HG03571 (cell line): ENCODE results near the gene DAZAP1.

Experiments used
- ATAC-seq: cut with Tn5 transposase; IDR thresholded peaks from one replicate; pipeline ENCODE4 v1.9.1; 2021; ENCODE audit not compliant: unreplicated experiment

Gene DAZAP1

DNA sequence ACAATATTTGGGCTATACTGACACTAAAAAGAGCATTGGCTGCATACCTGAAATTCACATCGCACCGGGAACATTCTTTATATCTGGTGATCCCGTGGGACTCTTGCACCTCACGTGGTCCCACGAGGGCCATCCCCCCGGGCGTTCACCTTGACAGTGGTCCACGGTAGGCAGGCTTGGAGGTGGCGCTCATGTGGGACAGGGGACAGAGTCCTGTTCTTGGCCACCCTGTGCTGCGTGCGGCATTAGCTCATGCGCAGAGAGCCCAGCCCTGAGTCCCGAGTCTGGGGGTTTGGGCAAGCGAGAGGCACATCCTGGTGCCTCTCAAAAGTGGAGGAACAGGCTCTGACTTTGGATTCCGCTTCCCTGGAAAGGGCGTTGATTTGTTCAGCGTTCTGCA is 13.5 kb upstream of the DAZAP1 start:
- no peak for ATAC-seq

DNA sequence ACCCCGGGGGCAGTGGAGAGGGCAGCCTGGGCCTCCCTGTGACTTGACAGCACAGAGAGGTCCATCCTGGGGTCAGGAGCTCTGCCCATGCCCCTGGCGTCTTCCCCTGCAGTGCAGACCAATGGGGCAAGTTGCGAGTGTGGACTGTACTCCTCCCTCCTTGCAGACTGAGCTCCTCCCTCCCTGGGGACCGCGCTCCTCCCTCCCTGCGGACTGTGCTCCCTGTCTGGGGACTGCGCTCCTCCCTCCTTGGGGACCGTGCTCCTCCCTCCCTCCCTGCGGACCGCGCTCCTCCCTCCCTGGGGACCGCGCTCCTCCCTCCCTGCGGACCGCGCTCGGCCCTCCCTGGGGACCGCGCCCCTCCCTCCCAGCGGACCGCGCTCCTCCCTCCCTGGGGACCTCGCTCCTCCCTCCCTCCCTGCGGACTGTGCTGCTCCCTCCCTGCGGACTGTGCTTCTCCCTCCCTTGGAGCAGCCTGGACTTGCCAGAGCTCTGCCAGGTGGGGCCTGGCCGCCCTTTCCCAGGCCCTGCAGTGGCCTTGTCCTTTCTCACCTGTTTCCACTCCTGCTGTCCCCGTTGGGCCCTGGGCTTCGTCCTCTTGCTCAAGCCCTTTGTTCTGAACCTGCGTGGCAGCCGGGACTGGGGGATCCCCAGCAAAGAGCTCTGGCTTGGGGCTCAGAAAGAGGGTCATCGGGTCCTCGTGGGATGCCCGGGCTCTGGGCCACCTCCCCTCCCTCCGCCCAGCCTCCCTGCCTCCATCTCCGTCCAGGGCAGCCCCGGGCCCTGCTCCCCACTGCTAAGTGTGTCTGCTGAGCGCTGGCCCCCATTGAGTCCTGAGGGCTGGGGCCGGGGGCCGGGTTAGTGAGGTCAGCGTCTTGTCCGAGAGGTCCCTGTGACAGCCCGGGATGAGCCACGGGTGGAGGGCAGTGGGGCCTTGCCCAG is 12.9 kb upstream of the DAZAP1 start:
- ATAC-seq, result no peak

- no peak for ATAC-seq
Measured at GRCh38 chr19:1395194-1396018, 12.0 kb upstream of the DAZAP1 start.

- no peak for ATAC-seq
Measured at GRCh38 chr19:1396019-1396767, 11.2 kb upstream of the DAZAP1 start.

DNA sequence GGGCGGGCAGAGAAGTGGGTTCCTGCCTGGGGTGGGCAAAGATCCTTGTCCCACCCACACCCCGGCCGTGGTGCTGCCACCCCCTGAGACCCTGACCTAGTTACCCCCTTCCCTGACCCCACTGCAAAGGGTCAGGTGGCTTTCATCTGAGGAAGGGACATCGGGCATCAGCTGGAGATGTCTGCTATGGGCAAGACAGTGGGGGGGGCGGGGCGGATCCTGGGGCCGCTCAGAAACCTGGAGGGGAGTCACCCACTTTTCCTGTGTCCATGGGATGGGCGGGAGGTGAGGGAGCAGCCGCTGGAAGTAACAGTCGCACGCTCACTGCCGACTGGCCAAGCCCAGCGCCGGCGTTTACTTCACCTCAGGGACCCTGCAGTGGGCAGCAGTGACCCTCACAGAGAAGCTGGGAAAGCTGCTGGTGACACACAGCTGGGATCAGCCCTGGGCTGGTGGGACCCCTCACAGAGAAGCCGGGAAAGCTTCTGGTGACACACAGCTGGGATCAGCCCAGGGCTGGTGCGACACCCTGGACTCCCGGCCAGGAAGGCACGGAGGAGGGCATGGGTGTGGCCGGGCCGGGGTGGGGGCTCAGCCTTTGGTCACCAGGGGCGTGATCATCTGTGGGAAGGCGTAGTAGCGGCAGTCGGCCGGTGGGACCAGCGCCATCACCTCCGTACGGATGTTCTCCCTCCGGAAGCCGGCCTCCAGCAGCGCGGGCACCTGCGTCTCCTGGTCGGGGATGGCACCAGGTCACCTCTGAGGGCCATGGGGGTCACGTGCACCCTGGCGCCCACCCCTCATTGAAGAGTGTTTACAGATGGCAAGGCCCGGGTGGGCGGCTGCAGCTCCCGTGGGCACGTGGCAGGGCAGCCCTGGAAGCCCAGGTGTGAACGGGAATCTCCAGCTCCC is 10.4 kb upstream of the DAZAP1 start:
- ATAC-seq, result no peak

DNA sequence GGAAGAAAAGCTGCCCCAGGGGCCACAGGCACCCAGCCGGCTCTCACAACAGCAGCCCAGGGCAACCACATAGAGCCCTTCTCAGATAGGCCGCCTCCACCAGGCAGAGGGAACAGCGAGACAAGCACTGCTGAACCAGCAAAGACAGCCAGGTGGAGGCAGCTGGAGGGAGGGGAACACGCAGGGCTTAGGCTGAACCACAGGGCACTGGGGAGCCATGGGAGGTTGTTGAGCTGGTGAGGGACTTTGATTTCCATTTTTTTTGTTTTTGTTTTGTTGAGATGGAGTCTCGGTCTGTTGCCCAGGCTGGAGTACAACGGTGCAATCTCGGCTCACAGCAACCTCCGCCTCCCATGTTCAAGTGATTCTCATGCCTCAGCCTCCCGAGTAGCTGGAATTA is 9.5 kb upstream of the DAZAP1 start:
- no peak for ATAC-seq

DNA sequence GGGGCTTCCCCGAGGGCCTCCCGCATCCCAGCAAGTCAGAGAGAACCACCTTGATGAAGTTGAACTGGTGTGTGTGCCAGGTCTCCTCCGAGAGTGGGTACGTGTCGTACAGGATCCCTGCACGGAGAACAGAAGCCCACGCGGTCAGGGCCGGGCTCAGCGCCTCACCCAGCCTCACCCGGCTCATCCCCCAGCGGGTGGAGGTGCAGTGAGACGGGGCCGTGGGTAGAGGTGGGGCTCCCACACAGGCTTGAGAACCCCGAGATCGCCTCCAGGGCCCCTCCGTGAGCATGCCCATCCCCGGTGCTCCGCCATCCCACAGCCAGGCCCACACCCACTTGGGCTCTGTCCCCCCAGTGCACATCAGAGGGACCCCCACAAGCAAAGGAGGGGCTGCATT is 8.3 kb upstream of the DAZAP1 start:
- no peak for ATAC-seq

DNA sequence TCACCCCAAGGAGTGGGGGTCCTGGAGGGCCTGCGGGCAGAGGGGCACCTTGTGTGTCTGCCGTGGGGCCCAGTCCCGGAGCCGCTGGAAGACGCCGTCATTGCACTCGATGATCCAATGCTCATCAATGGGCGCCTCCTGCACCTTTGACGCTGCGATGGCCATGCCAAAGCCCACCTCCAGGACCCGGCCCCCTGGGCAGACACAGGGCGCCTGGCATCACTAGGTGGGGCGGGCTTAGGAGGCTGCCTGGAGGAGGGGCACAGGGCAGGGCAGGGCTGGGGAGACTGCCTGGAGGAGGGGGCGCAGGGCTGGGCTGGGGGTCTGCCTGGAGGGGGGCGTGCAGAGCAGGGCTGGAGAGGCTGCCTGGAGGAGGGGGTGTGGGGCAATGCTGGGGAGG is 7.6 kb upstream of the DAZAP1 start:
- ATAC-seq, result no peak

DNA sequence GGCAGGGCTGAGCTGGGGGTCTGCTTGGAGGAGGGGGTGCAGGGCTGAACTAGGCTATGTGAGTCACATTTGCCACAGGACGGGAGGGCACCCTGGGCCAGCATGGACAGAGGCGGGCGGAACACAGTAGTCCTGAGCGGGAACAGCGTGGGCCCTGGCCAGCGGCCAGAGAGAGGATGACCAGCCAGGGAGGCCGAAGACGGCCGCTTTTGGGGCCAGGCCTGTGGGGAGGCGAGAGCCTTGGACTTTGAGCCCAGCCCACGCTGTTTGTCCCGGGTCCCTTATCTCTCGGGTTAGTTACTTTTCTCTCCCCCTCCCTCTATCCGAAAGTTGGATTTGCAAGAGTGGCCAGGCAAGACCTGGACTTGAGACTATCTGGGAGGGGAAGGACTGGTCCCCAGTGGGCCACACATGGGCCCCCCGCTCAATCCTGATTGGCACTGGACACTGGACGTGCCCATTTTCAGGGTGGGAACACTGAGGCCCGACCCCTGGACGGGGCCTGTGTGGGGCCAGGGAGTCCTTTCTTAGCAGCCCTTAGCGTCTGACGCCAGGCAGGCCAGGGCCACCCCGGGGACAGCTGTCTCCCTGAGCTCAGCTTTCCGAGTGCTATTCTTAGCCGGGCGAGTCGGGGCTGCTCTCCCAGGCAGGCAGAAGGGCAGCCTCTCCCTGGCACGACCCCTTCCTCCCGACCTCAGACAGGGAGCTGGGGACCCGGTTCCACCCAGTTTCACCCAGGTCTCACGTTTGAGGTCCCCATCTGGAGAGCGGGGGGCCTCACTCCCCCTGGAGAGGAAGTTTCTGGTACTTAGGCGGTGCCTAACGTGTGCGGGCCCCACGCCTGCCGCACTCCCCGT is 6.9 kb upstream of the DAZAP1 start:
- no peak for ATAC-seq

- no peak for ATAC-seq
Measured at GRCh38 chr19:1401138-1401888, 6.1 kb upstream of the DAZAP1 start, which contains the start of gene GAMT. GAMT (minus strand) TSS chr19:1401542; CDS start chr19:1401476, 66 bp downstream.

DNA sequence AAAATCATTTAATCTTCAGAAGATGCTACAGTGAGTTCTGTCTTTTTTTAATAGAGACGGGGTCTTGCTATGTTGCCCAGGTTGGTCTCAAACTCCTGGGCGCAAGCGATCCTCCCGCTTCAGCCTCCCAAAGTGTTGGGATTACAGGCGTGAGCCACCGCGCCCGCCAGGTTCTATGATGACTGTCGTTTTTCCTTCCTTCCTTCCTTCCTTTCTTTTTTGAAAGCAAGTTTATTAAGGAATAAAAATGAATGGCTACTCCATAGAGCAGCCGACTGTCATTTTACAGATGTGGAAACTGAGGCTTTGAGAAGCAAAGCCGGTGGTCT is 5.5 kb upstream of the DAZAP1 start:
- ATAC-seq, result no peak

GRCh38 chr19:1402411-1403070 is 4.8 kb upstream of the DAZAP1 start:
- ATAC-seq, result no peak

DNA sequence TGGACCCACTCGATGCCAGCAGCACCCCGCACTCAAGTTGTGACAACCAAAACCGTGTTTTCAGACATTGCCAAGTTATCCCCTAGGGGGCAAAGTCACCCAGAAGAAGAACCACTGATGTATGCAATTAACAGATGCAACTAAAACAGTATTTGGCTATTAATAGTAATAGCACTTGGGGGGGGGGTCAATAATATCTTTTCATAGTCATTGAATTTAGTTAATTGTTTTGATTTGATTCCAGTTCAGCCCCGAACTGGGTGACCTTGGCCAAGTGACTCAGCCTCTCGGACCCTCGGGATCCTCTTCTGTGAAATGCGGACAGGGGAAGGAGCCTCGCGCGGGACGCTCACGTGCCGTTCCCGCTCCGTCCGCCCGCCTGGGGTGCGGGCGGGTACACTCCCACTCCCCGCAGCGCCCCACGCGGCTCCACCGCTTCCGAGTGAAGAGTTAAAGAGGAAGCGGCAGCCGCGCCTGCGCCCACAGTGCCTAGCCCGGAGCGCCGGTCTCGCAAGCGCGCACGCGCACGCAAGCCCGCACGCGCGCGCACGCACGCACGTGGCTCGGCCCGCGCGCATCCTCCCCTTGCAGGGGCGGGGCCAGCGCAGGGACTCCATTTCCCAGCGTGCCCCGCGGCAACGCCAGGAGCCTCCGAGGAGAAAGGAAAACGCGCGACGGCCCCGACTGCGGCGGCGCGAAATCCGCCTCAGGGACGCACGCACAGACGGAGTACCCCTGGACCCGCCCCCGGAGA is 435 bp upstream of the DAZAP1 start:
- peak; percentile 57 for ATAC-seq

- no peak for ATAC-seq
Measured at GRCh38 chr19:1408300-1409203, 1.2 kb downstream of the DAZAP1 start.

DNA sequence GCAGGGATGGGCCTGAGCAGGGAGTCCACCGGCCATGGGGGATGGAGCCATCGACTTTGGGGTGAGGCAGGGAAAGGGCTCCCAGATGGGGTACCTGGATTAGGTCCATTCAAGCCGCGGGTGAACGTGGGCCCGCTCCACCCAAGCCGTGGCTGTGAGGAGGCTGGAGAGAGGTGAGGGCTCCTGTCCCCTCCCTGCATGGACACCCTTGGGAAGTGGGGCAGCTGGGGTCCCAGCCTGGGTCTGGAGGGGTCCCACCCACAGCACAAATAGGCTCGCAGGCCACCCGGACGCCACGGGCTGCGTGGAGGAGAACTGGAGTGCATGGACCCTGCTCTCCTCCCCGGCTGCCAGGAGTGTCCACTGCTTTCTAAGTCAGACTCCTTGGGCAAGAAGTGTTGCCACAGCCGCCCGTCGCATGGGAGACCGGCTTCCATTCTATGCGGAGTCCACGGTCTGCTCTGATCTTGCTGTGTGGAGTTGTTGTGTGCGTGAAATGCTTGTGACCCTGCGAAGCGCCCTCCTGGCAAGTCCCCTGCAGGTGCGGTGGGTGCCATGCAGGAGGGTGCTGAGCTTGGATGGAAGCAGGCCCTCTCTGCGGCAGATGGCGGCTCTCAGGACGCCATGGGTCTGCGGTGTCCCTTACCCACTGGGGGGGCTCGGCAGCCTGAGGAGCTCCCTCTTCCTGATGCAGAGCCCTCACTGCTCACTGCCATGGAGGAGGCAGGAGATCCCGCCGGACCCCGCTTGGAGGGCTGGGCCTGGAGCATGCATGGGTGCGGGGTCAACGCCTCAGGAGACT is 2.0 kb downstream of the DAZAP1 start:
- no peak for ATAC-seq
